ENCODE results near the gene CCDC38.

Gene CCDC38

GRCh38 chr12:95960241-95960640, 17.8 kb upstream of the CCDC38 start:
- no peak for DNase-seq

GRCh38 chr12:95959107-95959506, 16.7 kb upstream of the CCDC38 start:
- DNase-seq, result no peak

DNA sequence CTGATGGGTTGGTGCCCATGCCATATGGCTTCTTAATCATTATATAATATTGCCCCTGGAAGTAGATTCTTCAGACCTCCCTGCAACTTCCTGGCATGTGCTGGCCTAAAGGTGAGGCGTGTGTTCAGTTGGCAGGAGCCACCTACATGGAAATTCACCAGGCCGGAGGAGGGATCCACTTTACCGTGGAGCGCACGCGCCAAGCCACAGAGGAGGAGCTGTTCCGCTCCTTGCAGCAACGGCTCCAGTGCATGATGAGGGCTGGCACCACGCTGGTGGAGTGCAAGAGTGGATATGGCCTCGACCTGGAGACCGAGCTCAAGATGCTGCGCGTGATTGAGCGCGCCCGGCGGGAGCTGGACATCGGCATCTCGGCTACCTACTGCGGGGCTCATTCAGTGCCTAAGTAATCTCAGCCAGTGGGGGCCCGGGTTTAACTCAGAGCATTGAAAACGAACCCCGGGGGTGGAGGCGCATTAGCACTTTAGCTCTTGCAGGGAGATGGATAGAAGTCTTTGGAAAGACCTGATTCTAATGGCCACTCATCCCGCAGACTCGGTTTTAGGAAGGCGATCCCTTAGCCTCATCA, 14.2 kb upstream of the CCDC38 start:
- no peak for DNase-seq

DNA sequence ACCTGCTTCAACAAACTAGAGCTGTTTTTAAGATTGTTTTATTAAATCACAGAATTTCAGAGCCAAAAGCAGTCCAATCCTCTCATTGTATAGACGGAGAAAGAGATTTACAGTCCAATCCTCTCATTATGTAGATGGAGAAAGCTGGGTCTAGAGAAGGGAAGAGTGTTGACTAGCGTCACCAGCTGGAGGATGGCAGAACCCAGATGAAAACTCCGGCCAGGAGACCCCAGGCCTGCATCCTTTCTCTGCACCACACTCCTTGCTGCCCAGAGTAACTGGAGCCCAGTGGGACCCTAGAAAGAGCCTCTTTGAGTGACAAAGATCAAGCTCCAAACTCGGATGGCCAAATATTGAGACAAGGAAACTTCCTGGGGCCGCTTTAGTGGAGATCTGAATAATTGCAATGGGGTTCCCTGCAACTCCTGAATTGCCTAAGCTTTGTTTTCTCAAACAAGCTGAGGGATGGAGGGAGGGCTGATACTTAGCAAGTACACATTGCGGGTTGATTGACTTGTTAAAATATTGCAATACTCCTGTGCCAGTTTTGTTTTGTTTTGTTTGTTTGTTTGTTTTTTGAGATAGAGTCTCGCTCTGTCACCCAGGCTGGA, 13.2 kb upstream of the CCDC38 start:
- DNase-seq, result no peak

DNA sequence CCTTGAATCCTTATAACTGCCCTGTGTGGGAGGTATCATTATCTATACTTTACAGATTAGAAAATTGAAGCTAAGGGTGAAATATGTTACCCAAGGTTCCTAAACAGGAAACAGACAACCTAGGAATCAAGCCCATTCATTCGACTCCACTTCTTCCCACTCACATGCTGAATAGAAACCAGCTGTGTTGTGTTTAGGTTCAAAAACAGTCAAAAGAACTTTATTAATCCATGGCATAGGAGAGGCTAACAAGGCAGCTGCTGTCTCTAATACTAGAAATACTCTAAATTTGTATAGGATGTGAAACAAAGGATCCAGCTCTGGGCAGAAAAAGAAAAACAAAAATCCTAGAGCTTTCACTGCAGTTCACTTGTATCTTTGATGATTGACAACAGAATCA, 10.6 kb upstream of the CCDC38 start:
- no peak for DNase-seq

DNA sequence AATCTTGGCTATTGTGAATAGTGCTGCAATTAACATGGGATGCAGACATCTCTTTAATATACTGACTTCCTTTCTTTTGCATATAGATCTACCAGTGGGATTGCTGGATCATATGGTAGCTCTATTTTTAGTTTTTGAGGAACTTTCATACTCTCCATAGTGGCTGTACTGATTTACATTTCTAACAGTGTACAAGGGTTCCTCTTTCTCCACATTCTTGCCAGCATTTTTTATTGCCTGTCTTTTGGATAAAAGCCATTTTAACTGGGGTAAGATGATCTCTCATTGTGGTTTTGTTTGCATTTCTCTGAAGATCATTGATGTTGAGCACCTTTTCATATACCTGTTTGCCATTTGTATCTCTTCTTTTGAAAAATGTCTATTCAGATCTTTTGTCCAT, 9.1 kb upstream of the CCDC38 start:
- no peak for DNase-seq

DNA sequence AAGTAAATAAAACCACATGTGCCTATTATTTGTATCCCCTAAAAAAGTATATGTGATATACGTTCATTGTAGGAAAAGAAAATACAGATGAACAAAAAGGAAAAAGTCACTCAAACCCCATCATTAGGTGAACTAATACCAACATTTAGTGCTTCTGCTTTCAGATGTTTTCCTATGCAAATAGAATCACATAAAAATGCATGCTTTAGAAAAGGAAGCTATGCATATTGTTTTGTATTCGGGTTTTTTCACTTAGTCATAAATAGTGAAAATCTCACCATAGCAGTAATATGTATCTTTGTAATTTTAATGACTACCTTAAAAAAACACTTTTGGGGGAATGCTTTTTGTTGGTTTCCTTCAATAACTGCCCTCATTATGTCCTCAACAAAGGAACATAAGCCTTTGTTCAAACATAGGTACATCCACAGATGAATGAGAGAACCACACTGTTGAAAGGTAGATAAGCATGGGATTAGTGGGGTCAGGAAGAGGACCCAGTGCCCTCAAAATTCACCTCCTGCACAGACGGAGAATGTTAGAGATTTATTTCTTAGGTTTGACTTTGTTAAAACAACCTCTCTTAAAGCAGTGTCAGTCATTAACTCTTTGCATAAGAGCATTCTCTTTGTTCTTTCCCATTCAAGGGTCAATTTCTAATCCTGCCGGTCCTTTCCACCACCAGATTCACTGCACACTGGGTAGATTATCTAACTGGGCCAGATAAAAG, 7.2 kb upstream of the CCDC38 start:
- no peak for DNase-seq

DNA sequence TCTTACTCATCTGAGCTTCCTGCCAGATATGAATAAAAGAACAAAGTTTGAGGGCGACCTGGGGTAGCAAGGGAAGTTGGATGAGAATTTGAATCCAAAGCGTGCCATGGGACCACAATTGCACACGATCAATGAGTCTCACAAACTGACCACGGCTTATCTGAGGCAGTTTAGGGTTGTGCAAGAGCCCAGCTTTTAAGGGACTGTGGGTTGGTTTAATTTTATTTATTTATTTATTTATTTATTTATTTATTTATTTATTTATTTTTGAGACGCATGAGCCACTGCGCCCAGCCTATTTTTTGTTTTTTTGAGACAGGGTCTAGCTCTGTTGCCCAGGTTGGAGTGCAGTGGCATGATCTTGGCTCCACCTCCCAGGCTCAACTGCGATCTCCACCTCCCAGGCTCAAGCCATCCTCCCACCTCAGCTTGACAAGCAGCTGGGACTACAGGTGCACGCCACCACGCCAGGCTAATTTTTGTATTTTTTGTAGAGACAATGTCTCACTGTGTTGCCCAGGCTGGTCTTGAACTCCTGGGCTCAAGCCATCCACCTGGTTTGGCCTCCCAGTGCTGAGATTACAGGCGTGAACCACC, 1.8 kb upstream of the CCDC38 start:
- DNase-seq, result no peak

GRCh38 chr12:95943330-95943842, 972 bp upstream of the CCDC38 start, which contains the start of gene AMDHD1:
Gene AMDHD1, plus strand, starts transcription at chr12:95943331. Its CDS starts 68 bp downstream, at chr12:95943399.
- no peak for DNase-seq

- DNase-seq, result no peak
These were observed 302 bp downstream of the CCDC38 start for GRCh38 chr12:95942101-95942523.

DNA sequence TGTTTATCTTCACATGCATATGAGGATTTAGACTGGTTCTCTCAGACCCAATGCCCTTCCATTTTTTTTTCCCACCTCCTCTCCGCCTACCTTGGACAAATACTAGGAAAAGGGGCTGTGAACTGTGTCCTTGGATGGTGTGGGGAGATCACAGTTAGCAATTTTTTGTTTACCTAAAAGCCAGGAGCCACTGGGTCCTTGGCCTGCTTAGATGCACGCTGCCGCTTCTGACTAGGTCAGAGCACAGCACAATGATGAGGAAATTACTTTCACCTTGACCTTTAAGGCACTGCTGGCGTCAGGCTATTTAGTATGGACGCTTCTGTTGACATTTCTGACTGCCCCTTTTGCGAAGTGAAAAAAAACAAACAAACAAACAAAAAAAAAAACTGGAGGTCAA, 1.9 kb downstream of the CCDC38 start:
- DNase-seq, result no peak

DNA sequence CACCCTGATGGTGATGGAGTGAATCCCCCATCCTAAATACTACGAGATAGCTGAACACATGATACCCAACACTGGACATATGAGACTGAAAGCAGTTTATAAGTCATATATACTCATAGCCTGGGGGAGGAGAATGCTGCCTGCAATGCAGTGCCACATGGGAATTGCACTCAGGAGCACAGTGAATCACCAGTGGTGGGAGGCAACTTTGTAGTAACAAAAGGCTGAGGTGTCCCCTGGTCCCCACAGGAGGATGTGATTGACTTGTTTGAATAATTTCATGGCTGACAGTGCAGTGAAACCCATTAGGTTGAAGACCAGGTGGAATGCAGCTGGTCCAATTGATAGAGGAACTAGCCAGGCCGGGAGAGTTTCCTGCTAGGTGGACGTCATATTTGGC, 20.2 kb downstream of the CCDC38 start:
- DNase-seq, result no peak

GRCh38 chr12:95919110-95919509, 23.3 kb downstream of the CCDC38 start:
- no peak for DNase-seq

DNA sequence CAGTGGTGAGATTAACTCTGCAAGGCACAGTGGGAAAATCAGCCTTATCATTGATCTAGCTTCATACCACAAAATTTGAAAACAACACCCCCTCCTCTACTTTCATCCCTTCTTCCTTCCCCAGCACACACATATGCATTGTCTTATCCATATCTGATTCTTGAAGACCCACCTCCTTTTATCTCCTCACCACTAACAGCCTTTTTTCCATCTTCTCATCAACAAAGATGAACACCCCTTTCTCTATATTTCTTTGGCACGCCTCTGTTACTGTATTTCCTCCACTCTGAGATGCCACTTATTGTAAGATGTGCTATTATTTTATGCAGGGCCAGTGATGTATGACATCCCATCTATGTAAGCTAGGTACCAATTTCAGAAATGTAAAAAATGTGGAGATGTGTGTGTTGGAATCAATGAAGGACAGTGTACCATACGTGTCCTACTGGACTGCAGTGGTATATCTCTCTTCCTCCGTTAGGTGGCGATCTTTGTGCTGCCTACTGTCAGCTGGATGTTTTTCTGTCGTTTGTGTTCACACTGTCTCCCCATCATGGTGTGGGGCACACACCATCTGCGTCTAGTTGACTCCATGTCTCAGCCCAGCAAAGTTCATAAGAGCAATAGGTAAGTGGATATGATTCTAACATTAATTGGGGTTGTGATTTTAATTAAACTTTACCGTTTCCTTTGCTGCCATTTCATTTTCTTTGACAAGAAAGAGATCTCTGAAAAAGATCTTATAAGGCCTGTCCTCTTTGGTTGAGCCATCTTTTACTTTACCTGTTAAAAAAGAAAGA, 24.0 kb downstream of the CCDC38 start:
- peak; percentile 18 for DNase-seq

DNA sequence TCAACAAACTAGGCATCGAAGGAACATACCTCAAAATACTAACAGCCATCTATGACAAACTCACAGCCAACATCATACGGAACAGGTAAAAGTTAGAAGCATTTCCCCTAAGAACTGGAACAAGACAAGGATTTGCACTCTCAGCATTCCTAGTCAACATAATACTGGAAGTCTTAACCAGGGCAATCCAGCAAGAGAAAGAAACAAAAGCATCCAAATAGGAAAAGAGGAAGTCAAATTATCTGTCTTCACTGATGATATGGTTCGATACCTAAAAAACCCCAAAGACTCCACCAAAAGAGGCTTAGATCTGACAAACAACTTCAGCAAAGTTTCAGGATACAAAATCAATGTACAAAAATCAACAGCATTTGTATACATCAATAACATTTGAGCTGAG, 32.5 kb downstream of the CCDC38 start:
- DNase-seq, result no peak

- DNase-seq, result no peak
These were observed 33.8 kb downstream of the CCDC38 start for GRCh38 chr12:95908573-95908972.

GRCh38 chr12:95898081-95898480, 44.3 kb downstream of the CCDC38 start:
- DNase-seq, result no peak

GRCh38 chr12:95896846-95897245, 45.6 kb downstream of the CCDC38 start:
- DNase-seq, result no peak

DNA sequence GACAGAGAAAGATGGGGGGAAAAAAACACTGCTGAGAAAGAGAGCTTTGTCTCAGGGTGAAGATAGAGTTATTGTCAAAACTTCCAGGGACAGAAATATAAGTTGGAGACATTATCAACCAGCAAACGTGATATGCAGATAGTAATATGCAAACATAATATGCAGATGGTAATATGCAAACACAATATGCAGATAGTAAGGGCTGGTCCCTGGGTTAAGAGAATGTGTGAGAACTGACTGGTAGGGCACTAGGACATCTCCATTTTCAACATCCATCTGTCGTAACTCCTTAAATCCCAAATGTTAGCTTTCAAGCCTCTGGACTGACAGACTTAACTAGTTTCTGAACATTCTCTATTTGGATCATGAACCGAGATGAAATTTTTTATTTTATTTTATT, 51.5 kb downstream of the CCDC38 start:
- DNase-seq, result no peak

DNA sequence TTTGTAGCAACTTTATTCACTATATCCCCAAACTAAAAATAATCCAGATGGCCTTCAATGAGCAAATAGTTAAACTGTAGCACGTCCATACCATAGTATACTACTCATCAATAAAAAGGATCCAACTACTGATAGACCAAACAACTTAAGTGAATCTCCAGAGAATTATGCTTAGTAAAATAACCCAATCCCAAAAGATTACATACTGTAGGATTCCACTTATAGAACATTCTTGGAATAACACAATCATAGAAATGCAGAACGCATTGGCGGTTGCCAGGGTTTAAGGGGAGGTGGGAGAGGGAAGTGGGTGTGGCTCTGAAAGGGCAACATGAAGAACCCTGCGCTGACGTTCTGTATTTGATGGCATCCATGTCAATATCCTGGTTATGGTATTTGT, 55.1 kb downstream of the CCDC38 start:
- DNase-seq, result no peak

DNA sequence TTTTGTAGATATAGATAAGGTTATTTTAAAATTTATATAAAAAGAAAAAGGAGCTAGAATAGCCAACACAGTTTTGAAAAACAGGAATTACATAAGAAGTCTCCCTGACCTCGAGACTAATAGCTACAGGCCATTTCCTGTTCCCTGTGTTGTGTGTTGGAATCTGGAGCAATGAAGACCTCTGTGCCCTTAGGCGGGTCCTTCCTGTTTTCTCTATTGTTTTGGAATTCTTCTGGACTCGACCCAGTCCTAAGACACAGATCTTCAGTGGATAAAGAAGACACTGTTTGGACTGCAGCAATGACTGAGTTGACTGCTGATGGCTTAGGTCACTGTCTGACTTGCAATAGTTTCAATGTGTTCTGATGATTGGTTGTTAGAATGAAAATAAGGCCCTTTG, 57.4 kb downstream of the CCDC38 start:
- DNase-seq, result no peak

GRCh38 chr12:95882873-95883272, 59.5 kb downstream of the CCDC38 start:
- DNase-seq, result no peak

Measured in right kidney (tissue), 1 donor.